HG03457 (cell line): ENCODE data around the gene B4GALT1.
"Not testable (repeated sequence)": the region's sequence is repeated elsewhere in the genome, so short reads cannot be mapped to it uniquely, and the experiment has no call there.

Experiments used
- ATAC-seq: cut with Tn5 transposase; IDR thresholded peaks from one replicate; pipeline ENCODE4 v1.9.1; 2021; ENCODE audit warnings: moderate number of reproducible peaks; ENCODE audit not compliant: unreplicated experiment

The B4GALT1 gene

GRCh38 chr9:33163433-33164137 is 3.6 kb downstream of the B4GALT1 start:
- no peak for ATAC-seq

- no peak for ATAC-seq
Observed at GRCh38 chr9:33162721-33163311, 4.3 kb downstream of the B4GALT1 start.

- no peak for ATAC-seq
Observed at GRCh38 chr9:33161589-33162132, 5.5 kb downstream of the B4GALT1 start.

- ATAC-seq = no peak
Observed at GRCh38 chr9:33161011-33161588, 6.0 kb downstream of the B4GALT1 start.

GRCh38 chr9:33160446-33160845 is 6.7 kb downstream of the B4GALT1 start:
- not testable (repeated sequence) for ATAC-seq

- peak; percentile 28 for ATAC-seq
Observed at GRCh38 chr9:33159777-33160127, 7.4 kb downstream of the B4GALT1 start.

- ATAC-seq = no peak
Observed at GRCh38 chr9:33158843-33159776, 8.0 kb downstream of the B4GALT1 start.

- no peak for ATAC-seq
Observed at GRCh38 chr9:33157960-33158842, 8.9 kb downstream of the B4GALT1 start.

GRCh38 chr9:33155393-33155792 is 11.7 kb downstream of the B4GALT1 start:
- ATAC-seq = no peak

- no peak for ATAC-seq
Observed at GRCh38 chr9:33154371-33154770, 12.8 kb downstream of the B4GALT1 start.

- ATAC-seq = no peak
Observed at GRCh38 chr9:33153666-33154065, 13.5 kb downstream of the B4GALT1 start.

GRCh38 chr9:33153001-33153400 is 14.1 kb downstream of the B4GALT1 start:
- no peak for ATAC-seq

- no peak for ATAC-seq
Observed at GRCh38 chr9:33151601-33152000, 15.5 kb downstream of the B4GALT1 start.

GRCh38 chr9:33151007-33151557 is 16.1 kb downstream of the B4GALT1 start:
- no peak for ATAC-seq

GRCh38 chr9:33148367-33149014 is 18.6 kb downstream of the B4GALT1 start:
- ATAC-seq = no peak

- no peak for ATAC-seq
Observed at GRCh38 chr9:33147416-33148169, 19.5 kb downstream of the B4GALT1 start.

GRCh38 chr9:33146298-33146697 is 20.8 kb downstream of the B4GALT1 start:
- no peak for ATAC-seq

GRCh38 chr9:33144551-33144950 is 22.6 kb downstream of the B4GALT1 start:
- ATAC-seq = no peak

GRCh38 chr9:33143241-33143661 is 23.9 kb downstream of the B4GALT1 start:
- no peak for ATAC-seq
